IgD-negative memory B cell (primary cell): Measurements from ENCODE around the gene COL7A1. TPM values are rescaled to one million over a fixed set of nuclear protein-coding genes. Genes with fewer than 3 reads are reported as not detected.
A peak's percentile ranks its signal among the peaks of the same experiment; 100 is the strongest.

ENCODE experiments used
- H3K27ac Mint-ChIP-seq, 3 donors: one replicate each; pipeline ENCODE4 v1.8.0; 2020 to 2022; ENCODE audit warnings: mild to moderate bottlenecking in 3 of 3, mixed read lengths in 3 of 3, moderate library complexity in 1 of 3
- H3K27me3 Mint-ChIP-seq: one replicate; pipeline ENCODE4 v1.8.0; 2021; ENCODE audit warnings: mixed read lengths
- H3K36me3 Mint-ChIP-seq: one replicate; pipeline ENCODE4 v1.8.0; 2020; ENCODE audit warnings: mild to moderate bottlenecking, mixed read lengths
- H3K4me1 Mint-ChIP-seq, 3 donors: one replicate each; pipeline ENCODE4 v1.8.0; 2020 to 2022; ENCODE audit warnings: mixed read lengths in 3 of 3, mild to moderate bottlenecking in 1 of 3
- H3K4me3 Mint-ChIP-seq, 4 donors: one replicate each; pipeline ENCODE4 v1.8.0; 2020 to 2022; ENCODE audit warnings: mild to moderate bottlenecking in 4 of 4, mixed read lengths in 4 of 4, moderate library complexity in 3 of 4
- H3K9me3 Mint-ChIP-seq, 3 donors: one replicate each; pipeline ENCODE4 v1.8.0; 2020 to 2021; ENCODE audit warnings: mixed read lengths in 3 of 3, mild to moderate bottlenecking in 1 of 3
- polyA plus RNA-seq: library from polyadenylated mRNA; unstranded; fragments of 300-500 nt; fragmentation: Illumina TruSeq; gene quantifications from one replicate; pipeline ENCODE4 v1.2.3, GENCODE V29; 2021

COL7A1 gene
- polyA plus RNA-seq, 1 donor from 2014 or later = not detected

- Mint-ChIP-seq H3K27ac (no peak overlapping the region), H3K4me1 (peaks cover 0 to 2% (median 0%) of the 10 kb centered on the region in 3 donors), H3K36me3 (no peaks in the 10 kb centered on the region), H3K4me3 (no peak overlapping the region), H3K27me3 (no peaks in the 10 kb centered on the region), H3K9me3 (no peaks in the 10 kb centered on the region)
Observed at GRCh38 chr3:48565591-48566400, 29.3 kb downstream of the COL7A1 start.

GRCh38 chr3:48565186-48565585 is 29.9 kb downstream of the COL7A1 start:
- H3K27me3 Mint-ChIP-seq = no peaks in the 10 kb centered on the region
- no peak overlapping the region for H3K27ac Mint-ChIP-seq
- H3K9me3 Mint-ChIP-seq = no peaks in the 10 kb centered on the region
- peaks cover 0 to 5% (median 4%) of the 10 kb centered on the region in 3 donors for H3K4me1 Mint-ChIP-seq
- H3K4me3 Mint-ChIP-seq = no peak overlapping the region
- no peaks in the 10 kb centered on the region for H3K36me3 Mint-ChIP-seq

GRCh38 chr3:48564667-48565066 is 30.5 kb downstream of the COL7A1 start:
- H3K36me3 Mint-ChIP-seq = no peaks in the 10 kb centered on the region
- no peak overlapping the region for H3K4me3 Mint-ChIP-seq
- no peak overlapping the region for H3K27ac Mint-ChIP-seq
- peaks cover 0 to 9% (median 6%) of the 10 kb centered on the region in 3 donors for H3K4me1 Mint-ChIP-seq
- no peaks in the 10 kb centered on the region for H3K9me3 Mint-ChIP-seq
- no peaks in the 10 kb centered on the region for H3K27me3 Mint-ChIP-seq

- H3K4me1 Mint-ChIP-seq = peaks cover 0 to 9% (median 9%) of the 10 kb centered on the region in 3 donors
- H3K27me3 Mint-ChIP-seq = no peaks in the 10 kb centered on the region
- H3K36me3 Mint-ChIP-seq = no peaks in the 10 kb centered on the region
- H3K9me3 Mint-ChIP-seq = no peaks in the 10 kb centered on the region
- H3K27ac Mint-ChIP-seq = no peak overlapping the region
- no peak overlapping the region for H3K4me3 Mint-ChIP-seq
Observed at GRCh38 chr3:48564022-48564421, 31.1 kb downstream of the COL7A1 start.

GRCh38 chr3:48563382-48563918 is 31.7 kb downstream of the COL7A1 start, which contains the start of gene UCN2:
TSS of gene UCN2 (minus strand) at chr3:48563781. CDS start at chr3:48563124, 657 bp downstream.
- Mint-ChIP-seq H3K27me3 (no peaks in the 10 kb centered on the region), H3K4me1 (peaks cover 4 to 12% (median 11%) of the 10 kb centered on the region in 3 donors), H3K9me3 (no peaks in the 10 kb centered on the region), H3K27ac (no peak within 1 kb of the TSS), H3K36me3 (no peaks in the 10 kb centered on the region), H3K4me3 (no peak within 1 kb of the TSS)

- H3K4me3 Mint-ChIP-seq = no peak overlapping the region
- H3K27me3 Mint-ChIP-seq = no peaks in the 10 kb centered on the region
- no peak overlapping the region for H3K27ac Mint-ChIP-seq
- no peaks in the 10 kb centered on the region for H3K36me3 Mint-ChIP-seq
- peaks cover 9 to 15% (median 15%) of the 10 kb centered on the region in 3 donors for H3K4me1 Mint-ChIP-seq
- H3K9me3 Mint-ChIP-seq = no peaks in the 10 kb centered on the region
Observed at GRCh38 chr3:48562367-48563095, 32.6 kb downstream of the COL7A1 start.

- no peaks in the 10 kb centered on the region for H3K36me3 Mint-ChIP-seq
- peaks cover 14 to 20% (median 15%) of the 10 kb centered on the region in 3 donors for H3K4me1 Mint-ChIP-seq
- no peaks in the 10 kb centered on the region for H3K9me3 Mint-ChIP-seq
- H3K4me3 Mint-ChIP-seq = peak overlapping the region in 1 of 4 donors; percentile 61
- H3K27me3 Mint-ChIP-seq = no peaks in the 10 kb centered on the region
- H3K27ac Mint-ChIP-seq = peak overlapping the region in 1 of 3 donors; percentile 51
Observed at GRCh38 chr3:48561045-48561736, 33.9 kb downstream of the COL7A1 start.

- H3K9me3 Mint-ChIP-seq = no peaks in the 10 kb centered on the region
- H3K27ac Mint-ChIP-seq = peak overlapping the region in 1 of 3 donors; percentile 51
- H3K4me3 Mint-ChIP-seq = peak overlapping the region in 1 of 4 donors; percentile 61
- H3K36me3 Mint-ChIP-seq = no peaks in the 10 kb centered on the region
- H3K4me1 Mint-ChIP-seq = peaks cover 14 to 22% (median 15%) of the 10 kb centered on the region in 3 donors
- no peaks in the 10 kb centered on the region for H3K27me3 Mint-ChIP-seq
Observed at GRCh38 chr3:48560648-48561018, 34.5 kb downstream of the COL7A1 start.

- peaks cover 14 to 22% (median 15%) of the 10 kb centered on the region in 3 donors for H3K4me1 Mint-ChIP-seq
- peak overlapping the region in 1 of 3 donors; percentile 71 for H3K27ac Mint-ChIP-seq
- no peaks in the 10 kb centered on the region for H3K27me3 Mint-ChIP-seq
- H3K36me3 Mint-ChIP-seq = no peaks in the 10 kb centered on the region
- no peaks in the 10 kb centered on the region for H3K9me3 Mint-ChIP-seq
- H3K4me3 Mint-ChIP-seq = peak overlapping the region in 3 of 4 donors; percentile 73 to 84 (median 80)
Observed at GRCh38 chr3:48558493-48559134, 36.5 kb downstream of the COL7A1 start.

GRCh38 chr3:48556796-48557626 is 38.1 kb downstream of the COL7A1 start, which contains the start of gene PFKFB4:
TSS of gene PFKFB4 (minus strand) at chr3:48556803. CDS start at chr3:48556777, 26 bp downstream.
- H3K4me3 Mint-ChIP-seq = peak within 1 kb of the TSS; percentile 79 to 97 (median 90)

GRCh38 chr3:48555949-48556795 is 39.0 kb downstream of the COL7A1 start:
- Mint-ChIP-seq H3K9me3 (no peaks in the 10 kb centered on the region), H3K4me1 (peaks cover 14 to 22% (median 15%) of the 10 kb centered on the region in 3 donors), H3K36me3 (no peaks in the 10 kb centered on the region), H3K4me3 (peak overlapping the region; percentile 79 to 97 (median 90)), H3K27ac (peak overlapping the region; percentile 51 to 93 (median 69)), H3K27me3 (no peaks in the 10 kb centered on the region)

More at GRCh38 chr3:48556796-48557626, 38.1 kb downstream of the COL7A1 start, which contains the start of gene PFKFB4:
- peaks cover 14 to 22% (median 15%) of the 10 kb centered on the region in 3 donors for H3K4me1 Mint-ChIP-seq
- no peaks in the 10 kb centered on the region for H3K27me3 Mint-ChIP-seq
- H3K36me3 Mint-ChIP-seq = no peaks in the 10 kb centered on the region
- H3K27ac Mint-ChIP-seq = peak within 1 kb of the TSS; percentile 51 to 93 (median 87)
- no peaks in the 10 kb centered on the region for H3K9me3 Mint-ChIP-seq

- Mint-ChIP-seq H3K36me3 (no peaks in the 10 kb centered on the region), H3K4me1 (peaks cover 14 to 20% (median 16%) of the 10 kb centered on the region in 3 donors), H3K9me3 (no peaks in the 10 kb centered on the region), H3K27ac (peak overlapping the region in 1 of 3 donors; percentile 38), H3K4me3 (peak overlapping the region in 3 of 4 donors; percentile 50 to 87 (median 58)), H3K27me3 (no peaks in the 10 kb centered on the region)
Observed at GRCh38 chr3:48555231-48555948, 39.7 kb downstream of the COL7A1 start.
